Erythroblast (primary cell): ENCODE data around the gene PRICKLE2.

Experiments used
- GATA1 ChIP-seq: IDR thresholded peaks from 2 replicates; pipeline ENCODE4 v1.6.1; 2011; ENCODE audit warnings: low read depth, mild to moderate bottlenecking, control low read depth, low read length, moderate library complexity
- POLR2A ChIP-seq: IDR thresholded peaks from 2 replicates; pipeline ENCODE4 v1.6.1; 2011; ENCODE audit warnings: mild to moderate bottlenecking, low read length

- no peak for TF ChIP-seq POLR2A
- no peak for TF ChIP-seq GATA1
Measured at GRCh38 chr3:64129106-64129505, 96.2 kb downstream of the PRICKLE2 start.
